Lower leg skin (tissue), 3 donors: ENCODE data around the gene LRP1B.

Experiments used
- CTCF ChIP-seq, 3 donors: fragments of 450-650 bp; IDR thresholded peaks; one replicate each; pipeline ENCODE4 v1.5.1; 2016; ENCODE audit warnings: antibody characterized with exemption in 3 of 3, mild to moderate bottlenecking in 3 of 3, moderate library complexity in 2 of 3
- POLR2A ChIP-seq, 2 donors: fragments of 450-650 bp; IDR thresholded peaks; one replicate each; pipeline ENCODE4 v1.6.1; 2016 to 2017; ENCODE audit warnings: antibody characterized with exemption in 2 of 2, mild to moderate bottlenecking in 1 of 2, moderate library complexity in 1 of 2

- no peak for TF ChIP-seq POLR2A (IDR thresholded peaks at IDR 0.05)
- TF ChIP-seq CTCF (IDR thresholded peaks at IDR 0.05): no peak
Measured at GRCh38 chr2:140410695-140411094, 1720.1 kb downstream of the LRP1B start.
